ENCODE measurements around the gene C1orf53.

C1orf53 gene

GRCh38 chr1:197955486-197956394, 53.3 kb downstream of the C1orf53 start:
- DNase-seq (ENCODE audit: low read depth) = no peak
